Fibroblast of skin of right biceps (primary cell): ENCODE measurements around the gene RSBN1.
"Not testable (repeated sequence)": the region's sequence is repeated elsewhere in the genome, so short reads cannot be mapped to it uniquely, and the experiment has no call there.

ENCODE experiments used
- DNase-seq: peaks from one replicate; pipeline ENCODE4 v3.0.0-alpha.2; 2013

RSBN1 gene

DNA sequence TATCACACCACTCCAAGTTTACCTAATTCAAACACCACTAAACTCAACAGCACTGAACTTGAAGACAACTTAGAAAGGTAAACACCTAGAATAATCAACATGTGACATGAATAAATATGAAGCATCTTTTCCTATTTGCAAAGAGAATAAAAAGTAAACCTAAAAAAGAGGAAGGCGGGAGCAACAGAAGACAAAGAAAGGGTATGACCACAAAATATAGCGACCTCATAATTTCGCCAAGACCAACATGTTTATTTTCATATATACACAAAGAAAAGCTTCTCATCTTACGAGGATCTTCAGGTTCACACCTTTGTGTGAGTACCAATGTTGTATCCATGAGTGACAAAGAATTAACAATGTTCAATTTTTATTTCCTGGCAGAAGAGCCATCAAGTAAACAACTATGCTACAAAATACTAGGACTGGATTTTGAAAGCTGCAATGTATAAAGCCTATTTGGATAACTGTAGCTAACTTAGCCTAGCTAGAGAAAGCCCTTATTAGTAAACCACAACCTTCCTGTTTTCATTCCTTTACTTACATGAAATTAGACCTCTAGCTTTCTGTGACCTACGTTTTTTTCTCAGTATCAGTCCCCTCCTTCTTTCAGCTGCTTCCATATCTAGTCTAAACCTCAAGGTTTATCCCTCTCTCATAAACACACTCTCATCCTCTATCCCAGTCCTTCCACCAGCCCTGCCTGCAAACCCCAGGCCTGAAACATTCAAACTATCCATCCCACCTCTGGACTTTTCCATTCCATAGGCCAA lies 31.7 kb downstream of the RSBN1 start:
- DNase-seq: no peak

- DNase-seq: no peak
Observed at GRCh38 chr1:113779542-113779941, 32.7 kb downstream of the RSBN1 start.

- DNase-seq: no peak
Observed at GRCh38 chr1:113777561-113777960, 34.7 kb downstream of the RSBN1 start.

- no peak for DNase-seq
Observed at GRCh38 chr1:113770031-113770430, 42.2 kb downstream of the RSBN1 start.

- no peak for DNase-seq
Observed at GRCh38 chr1:113769601-113769970, 42.7 kb downstream of the RSBN1 start.

DNA sequence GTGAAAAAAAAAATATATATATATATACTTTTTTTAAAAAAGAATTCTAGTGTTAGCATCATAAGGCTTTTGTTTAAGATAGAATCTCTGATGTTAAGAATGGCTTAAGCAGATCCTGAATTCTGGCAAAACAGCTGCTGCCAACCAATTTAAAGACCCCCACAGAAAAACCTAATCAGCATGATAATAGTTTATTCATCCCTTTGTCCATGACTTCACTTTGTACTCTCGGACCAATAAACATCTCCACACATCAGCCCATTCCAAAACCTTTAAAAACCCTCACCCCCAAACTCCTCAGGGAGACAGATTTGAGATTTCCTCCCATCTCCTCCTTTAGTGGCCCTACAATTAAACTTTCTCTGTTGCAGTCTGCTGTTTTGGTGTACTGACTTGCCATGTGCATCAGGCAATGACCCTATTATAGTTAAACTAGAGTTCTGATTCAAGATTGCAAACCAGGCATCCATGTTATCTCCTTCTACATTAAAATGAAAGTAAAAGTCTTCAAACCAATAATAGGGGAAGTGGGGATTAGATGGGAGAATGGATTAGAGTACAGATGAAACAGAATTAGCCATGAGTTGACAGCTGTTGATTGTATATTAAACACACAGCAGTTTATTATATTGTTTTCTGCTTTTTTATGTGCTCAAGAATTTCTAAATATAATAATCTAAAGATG lies 43.2 kb downstream of the RSBN1 start:
- no peak for DNase-seq

- no peak for DNase-seq
Observed at GRCh38 chr1:113765306-113766230, 46.7 kb downstream of the RSBN1 start.

DNA sequence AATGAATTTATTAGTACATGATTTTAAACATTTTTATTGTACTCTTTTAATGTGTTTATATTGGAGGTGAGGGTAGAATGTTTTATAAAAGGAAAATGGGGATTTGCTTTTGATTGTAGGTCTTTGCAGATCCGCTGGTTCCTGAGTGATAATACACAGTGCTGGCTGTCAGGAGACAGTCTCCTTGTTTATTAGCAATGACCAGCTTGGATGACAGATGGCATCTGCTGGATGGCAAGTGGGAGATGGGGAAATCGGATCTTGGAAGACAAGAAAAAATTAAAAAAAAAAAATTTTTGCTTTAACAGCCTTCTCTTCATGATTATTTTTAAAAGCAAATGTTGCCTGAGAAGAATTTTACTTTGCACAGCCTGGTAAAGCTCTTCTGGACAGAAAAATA lies 48.6 kb downstream of the RSBN1 start:
- DNase-seq: no peak

- no peak for DNase-seq
Observed at GRCh38 chr1:113761937-113762336, 50.3 kb downstream of the RSBN1 start.

GRCh38 chr1:113760102-113761080 lies 51.9 kb downstream of the RSBN1 start:
- no peak for DNase-seq

- DNase-seq: peak; percentile 85
Observed at GRCh38 chr1:113759333-113760101, 52.8 kb downstream of the RSBN1 start, which contains the start of gene PHTF1. PHTF1 (minus strand) TSS chr1:113759486; CDS start chr1:113758703, 783 bp downstream.

DNA sequence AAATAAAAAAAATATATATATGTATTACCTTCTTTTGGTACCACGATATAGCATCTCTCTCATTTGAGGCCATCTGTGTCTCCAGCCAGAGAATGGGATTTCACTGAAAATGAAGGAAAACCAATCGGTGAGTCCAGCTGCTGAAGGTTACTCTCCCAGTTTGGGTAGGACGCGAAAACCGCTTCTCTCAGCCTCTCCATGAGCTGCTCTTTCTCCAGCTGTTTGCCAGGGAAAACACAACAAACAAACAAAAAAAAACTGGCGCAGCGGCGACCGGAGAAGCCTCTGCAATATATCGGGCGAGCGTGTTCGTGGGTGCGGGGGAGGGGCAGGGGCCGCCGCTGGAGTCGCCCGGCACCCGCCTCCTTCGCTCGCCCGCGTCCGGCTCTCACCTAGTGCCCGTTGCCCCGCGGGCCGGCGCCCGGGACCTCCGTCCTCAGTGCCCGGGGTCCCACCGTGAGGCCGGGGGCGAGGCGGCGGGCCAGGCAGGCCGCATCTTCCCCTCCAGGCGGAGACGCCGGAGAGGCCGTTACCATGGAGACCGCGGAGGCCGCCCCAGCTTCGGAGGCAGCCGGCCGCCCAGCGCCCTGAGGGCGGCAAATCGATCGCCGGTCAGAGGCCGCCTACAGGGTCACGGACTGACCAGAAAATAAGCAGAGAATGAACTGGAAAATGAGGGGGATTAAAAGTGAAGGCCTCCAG lies 53.5 kb downstream of the RSBN1 start:
- DNase-seq: peak; percentile 49

DNA sequence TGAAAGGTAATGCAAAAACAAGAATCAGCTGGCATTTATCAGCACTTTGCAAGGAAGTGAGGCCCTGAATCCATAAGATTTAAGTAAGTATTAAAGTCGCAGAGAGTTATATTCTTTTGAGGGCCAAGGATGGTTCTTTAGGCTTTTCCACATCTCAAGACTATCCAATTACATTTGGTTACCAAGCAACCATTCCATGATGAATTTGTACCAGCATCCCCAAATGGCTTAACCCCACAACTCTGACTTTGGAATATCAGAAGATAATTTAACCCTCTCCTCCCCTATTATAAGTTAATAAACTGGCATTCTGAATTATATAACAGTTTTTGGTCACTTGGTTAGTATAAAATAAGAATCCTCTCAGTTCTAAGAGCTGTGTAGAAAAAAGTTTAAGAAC lies 55.8 kb downstream of the RSBN1 start:
- DNase-seq: no peak

- not testable (repeated sequence) for DNase-seq
Observed at GRCh38 chr1:113753333-113753732, 58.9 kb downstream of the RSBN1 start.

GRCh38 chr1:113751516-113751915 lies 60.8 kb downstream of the RSBN1 start:
- DNase-seq: no peak

DNA sequence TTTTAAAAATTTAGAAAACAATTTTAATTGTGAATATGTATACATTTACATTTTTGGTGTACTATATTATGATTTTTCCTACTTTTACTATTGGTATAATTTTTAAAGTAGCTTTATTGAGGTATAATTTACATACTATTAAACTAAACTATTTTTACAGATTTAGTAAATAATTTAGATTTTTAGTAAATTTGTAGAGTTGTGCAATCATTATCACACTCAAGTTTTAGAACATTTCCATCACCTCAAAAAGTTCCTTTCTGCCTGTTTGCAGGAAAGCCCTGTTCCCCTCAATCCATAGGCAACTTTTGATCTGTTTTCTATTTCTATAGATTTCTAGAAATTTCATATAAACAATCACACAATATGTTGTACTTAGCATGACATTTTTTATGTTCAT lies 61.2 kb downstream of the RSBN1 start:
- no peak for DNase-seq

DNA sequence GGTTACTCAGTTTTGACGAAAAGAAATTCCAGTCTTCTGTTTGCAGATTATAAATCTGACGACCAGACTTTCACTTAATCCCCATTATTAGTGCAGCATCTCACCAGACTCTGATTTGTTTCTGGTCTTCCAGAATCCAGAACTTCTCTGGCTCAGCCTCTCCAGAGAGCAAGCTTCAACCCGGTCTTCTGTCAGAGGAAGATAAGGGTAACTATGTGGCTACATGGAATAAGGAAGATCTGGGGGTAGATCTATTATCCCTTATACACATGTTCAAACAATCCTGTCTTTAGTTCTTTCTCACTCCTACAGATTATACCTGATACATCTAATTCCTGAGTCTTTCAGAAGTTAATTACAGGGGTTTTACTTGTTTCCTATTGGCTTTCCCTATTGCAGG lies 62.9 kb downstream of the RSBN1 start:
- no peak for DNase-seq

GRCh38 chr1:113747376-113747775 lies 64.9 kb downstream of the RSBN1 start:
- peak; percentile 65 for DNase-seq

DNA sequence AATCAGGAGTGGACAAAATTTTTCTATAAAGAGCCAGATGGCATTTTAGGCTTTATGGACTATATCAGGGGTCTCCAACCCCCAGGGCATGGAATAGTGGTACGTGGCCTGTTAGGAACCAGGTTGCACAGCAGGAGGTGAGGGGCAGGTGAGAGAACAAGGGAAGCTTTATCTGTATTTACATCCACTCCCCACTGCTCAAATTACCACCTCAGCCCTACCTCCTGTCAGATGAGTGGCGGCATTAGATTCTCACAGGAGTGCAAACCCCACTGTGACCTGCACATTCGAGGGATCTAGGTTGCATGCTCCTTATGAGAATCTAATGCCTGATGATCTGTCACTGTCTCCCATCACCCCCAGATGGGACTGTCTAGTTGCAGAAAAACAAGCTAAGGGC lies 66.9 kb downstream of the RSBN1 start:
- DNase-seq: no peak

DNA sequence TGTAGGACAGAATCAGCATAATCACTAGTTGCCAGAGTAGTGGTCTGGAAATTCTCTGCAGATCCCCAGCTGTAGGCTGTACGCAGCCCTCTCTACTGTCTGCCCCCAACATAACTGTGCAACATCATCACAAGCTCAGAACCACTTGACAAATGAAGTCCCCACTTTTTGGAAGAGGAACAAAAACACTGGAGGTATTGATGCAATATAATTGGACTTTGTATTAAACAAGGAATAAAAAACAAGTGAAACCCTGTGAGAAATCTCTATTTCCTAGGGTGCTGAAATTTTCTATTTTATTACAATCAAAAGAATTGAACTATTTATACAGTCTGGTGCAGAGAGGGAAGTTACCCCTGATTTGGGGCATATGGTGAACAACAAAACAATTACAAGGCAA lies 68.2 kb downstream of the RSBN1 start:
- no peak for DNase-seq

GRCh38 chr1:113742515-113742914 lies 69.8 kb downstream of the RSBN1 start:
- no peak for DNase-seq
